ENCODE data around the gene PARN.
"Not testable (repeated sequence)": the region's sequence is repeated elsewhere in the genome, so short reads cannot be mapped to it uniquely, and the experiment has no call there.

PARN gene

DNA sequence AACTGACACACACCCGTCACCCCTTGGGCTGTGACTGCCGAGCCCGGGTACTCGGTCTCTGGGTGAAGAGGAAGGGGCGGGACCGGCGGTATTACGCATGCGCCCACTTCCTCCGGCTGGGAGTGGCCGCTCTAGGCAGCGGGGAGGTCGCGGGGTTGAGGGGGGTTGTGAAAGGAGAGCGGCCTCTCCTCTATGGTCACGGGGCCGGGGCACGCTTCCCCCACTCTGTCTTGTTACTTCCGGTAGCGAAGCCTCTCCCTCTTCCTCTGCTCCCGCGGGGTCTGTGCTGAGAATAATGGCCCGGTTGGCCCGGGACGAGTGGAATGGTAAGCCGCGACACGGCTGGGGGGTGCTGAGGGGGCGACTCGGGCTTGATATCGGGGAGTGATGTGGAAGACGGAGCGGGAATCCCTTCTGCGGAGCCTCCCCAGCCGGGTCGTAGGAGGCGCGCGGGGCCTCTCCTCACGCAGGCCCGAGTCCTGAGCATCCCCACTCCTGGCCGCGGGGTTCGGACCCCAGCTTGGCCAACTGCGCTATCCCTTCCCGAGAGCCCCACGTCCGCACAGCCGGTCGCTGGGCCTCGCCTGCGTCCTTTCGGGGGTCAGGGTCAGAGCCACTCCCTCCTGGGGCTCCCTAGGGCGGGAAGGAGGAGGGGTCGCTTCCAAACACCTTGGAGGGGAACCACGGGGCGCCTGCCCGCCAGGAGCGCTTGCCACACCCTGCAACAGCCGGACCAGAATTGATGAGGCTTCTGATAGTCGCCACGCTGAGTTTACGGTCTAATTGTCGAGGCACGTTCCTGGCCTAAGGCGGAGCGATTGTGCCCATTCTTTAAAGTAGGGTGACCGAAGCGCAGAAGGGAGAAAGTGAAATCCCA lies 2.9 kb upstream of the PARN start, which contains the start of gene BFAR:
BFAR (plus strand) TSS at position 259 of the 877 bp plus-strand sequence. CDS start 11,396 bp downstream, outside the sequence.
- peak; percentile 85 for ATAC-seq
- DNase-seq = peak; percentile 99

DNA sequence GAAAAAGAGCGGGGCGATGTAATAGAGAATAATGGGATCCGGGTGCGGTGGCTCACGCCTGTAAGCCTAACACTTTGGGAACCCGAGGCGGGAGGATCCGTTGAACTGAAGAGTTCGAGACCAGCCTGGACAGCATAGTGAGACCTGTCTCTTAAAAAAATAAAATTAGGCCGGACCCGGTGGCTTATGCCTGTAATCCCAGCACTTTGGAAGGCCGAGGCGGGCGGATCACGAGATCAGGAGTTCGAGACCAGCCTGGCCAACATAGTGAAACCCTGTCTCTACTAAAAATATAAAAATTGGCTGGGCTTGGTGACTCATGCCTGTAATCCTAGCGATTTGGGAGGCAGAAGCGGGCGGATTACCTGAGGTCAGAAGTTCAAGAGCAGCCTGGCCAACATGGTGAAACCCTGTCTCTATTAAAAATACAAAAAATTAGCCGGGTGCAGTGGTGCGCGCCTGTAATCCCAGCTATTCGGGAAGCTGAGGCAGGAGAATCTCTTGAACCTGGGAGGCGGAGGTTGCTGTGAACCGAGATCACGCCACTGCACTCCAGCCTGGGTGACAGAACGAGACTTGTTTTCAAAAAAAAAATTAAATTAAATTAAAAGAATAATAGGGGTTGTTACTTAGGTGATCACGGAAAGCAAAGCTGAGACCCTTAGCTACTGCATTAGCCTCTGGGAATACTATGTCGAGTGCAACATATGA lies 715 bp upstream of the PARN start:
- DNase-seq = not testable (repeated sequence)

DNA sequence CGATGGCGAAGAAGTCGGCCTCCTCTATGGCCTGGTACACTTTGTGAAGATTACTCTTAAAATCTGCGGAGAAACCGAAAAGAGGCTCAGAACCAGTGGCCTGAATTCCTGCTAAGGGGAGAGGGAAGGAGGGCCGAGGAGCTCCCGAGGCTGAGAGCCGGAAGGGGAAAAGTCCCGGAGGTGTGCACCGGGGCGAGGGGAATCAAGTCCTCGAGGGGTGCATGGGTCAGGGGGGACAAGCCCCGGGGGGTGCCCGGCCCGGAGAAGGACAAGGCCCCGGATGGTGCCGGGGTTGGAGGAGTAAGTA lies 495 bp downstream of the PARN start:
- ATAC-seq (peak; percentile 2), DNase-seq (no peak)

More for the DNA sequence above, 715 bp upstream of the PARN start:
- ATAC-seq = not testable (repeated sequence)

DNA sequence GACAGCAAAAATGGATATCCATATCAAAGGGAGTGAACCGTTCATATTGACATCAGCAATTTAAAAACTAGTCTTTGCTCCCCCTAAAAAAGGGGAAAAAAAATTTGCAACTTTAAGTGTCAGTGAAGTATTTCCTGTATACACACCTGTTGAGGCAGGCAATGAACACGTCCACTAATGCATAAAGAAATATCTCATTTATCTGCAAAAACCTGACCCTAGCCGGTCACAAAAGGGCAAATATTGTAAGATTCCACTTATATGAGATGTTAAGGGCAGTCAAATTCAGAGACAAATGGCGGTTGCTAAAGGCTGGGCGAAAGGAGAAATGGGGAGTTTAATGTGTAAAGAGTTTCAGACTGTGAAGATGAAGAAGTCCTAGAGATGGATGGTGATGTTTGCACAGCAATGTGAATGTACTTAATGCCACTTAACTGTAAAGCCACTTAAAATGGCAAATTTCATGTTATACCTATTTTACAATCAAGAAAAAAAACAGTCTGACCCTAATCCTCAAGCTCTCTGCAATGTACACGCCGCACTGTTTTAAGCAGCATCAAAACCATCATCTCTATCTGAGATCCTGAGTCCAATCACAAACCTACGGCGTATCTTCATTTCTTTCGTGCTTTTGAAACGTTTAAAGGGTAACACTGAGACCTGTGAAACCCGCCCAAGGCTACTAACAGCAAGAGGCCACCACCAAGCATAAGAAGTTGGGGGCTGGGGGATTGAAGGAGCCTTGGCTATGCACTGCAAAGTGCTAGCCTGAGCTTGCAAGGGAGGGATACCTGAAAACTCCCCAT lies 1.1 kb downstream of the PARN start:
- no peak for ATAC-seq
- peak; percentile 25 for DNase-seq

DNA sequence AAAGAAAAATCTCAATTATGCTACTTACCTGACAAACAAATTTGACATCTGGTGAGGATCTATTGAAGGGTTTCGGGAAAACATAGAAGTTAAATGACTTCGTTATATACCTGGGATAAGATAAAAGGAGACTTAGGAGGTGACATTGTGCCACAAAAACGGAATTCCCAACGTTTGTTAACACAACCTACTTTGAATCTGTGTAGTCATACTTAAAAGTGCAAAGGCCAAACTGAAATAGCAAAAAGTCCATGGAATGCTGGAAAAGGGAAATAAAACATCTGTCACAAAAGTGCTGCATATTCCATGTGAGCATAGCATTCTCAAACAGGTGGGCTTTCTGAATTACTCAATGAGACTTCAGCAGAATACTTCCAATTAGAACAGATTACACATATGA lies 3.0 kb downstream of the PARN start:
- DNase-seq = no peak
- ATAC-seq = no peak

DNA sequence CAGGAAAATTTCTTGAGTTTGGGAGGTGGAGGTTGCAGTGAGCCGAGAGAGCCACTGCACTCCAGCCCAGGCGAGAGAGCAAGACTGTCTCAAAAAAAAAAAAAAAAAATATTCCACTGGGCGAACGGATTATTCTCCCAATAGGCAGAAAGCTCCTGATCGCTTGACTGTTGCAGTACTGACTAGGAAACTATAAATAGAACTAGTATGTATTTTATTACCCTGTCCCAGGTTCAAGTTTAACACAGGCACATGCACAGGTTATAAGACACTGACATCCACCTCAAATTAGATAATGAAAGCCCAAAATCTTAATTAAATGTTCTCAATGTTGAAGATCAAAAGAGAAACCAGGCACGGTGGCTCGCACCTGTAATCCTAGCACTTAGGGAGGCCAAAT lies 11.5 kb downstream of the PARN start:
- no peak for ATAC-seq
- no peak for DNase-seq

DNA sequence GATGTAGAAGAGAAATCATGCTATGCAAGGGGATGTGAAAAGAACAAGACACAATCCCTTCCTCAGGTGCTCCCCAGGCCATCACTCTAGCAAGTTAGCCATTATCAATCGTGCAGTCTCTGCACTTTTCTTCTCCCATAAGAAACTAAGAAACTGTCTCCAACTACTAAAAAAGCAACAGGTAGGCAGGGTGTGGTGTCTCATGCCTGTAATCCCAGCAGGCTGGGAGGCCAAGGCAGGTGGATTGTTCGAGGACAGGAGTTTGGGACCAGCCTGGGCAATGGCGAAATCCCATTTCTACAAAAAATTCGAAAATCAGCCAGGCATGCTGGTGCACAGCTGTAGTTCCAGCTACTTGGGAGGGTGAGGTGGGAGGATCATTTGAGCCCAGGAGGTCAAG lies 13.8 kb downstream of the PARN start:
- ATAC-seq (no peak), DNase-seq (no peak)

DNA sequence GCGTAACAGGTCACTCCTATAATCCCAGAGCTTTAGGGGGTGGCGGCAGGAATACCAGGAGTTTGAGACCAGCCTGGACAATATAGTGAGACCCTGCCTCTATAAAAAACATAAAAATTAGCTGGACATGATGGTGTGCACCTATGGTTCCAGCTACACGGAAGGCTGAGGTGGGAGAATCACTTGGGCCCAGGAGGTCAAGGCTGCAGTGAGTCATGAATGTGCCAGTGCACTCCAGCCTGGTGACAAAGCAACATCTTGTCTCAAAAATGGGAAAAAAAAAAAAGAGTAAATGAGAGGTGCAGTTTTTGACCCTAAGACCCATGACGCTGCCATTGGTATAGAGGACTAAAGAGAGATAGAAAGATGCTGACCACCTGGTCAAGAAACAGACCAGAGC lies 16.1 kb downstream of the PARN start:
- ATAC-seq = no peak

DNA sequence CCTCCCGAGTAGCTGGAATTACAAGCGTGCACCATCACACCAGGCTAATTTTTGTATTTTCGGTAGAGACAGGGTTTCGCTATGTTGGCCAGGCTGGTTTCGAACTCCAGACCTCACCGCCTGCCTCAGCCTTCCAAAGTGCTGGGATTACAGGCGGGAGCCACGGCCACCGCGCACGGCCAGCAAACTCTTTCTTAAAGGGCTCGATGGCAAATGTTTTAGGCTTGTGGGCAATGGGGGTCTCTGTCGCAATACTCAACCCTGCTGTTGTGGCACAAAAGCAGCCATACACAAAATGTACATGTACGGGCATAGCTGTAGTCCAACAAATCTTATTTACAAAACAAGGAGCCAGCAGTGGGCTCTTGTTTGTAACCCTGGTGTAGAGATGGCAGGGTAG lies 18.4 kb downstream of the PARN start:
- no peak for DNase-seq
- no peak for ATAC-seq

More for the DNA sequence above, 16.1 kb downstream of the PARN start:
- no peak for DNase-seq

DNA sequence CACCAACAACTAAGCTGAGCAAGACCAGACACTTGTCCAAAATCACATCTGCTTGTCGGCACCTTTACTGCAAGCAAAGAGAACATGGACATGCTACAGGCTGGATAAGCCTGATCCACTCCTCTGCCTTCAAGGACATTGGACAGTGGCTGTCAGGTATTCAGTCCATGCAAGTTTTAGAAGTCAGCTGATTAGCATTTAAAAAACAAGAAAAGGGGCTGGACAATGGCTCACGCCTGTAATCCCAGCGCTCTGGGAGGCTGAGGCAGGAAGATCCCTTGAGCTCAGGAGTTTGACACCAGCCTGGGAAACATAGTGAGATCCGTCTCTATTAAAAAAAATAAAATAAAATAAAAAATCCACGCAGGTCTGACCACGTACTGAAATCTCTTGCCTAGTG lies 20.3 kb downstream of the PARN start:
- ATAC-seq (no peak), DNase-seq (no peak)

DNA sequence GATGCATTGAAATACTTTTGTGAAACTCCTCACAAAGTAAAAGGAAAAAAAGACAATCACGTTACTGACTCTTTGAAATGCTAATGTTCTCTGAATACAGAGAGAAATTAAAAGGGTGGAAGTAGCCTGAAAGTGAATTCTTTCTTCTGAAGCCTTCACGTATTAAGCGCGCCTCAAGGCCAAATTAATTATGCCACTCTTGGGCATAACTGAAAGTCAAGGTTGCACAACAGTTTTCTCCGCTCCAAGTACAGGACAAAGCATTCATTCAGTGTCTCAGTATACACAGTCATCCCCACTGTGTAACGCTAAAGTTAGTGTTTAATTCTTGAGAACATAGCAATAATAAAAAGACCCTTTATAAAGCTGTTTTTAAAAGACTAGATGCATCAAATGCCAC lies 21.5 kb downstream of the PARN start:
- no peak for ATAC-seq
- DNase-seq = no peak

DNA sequence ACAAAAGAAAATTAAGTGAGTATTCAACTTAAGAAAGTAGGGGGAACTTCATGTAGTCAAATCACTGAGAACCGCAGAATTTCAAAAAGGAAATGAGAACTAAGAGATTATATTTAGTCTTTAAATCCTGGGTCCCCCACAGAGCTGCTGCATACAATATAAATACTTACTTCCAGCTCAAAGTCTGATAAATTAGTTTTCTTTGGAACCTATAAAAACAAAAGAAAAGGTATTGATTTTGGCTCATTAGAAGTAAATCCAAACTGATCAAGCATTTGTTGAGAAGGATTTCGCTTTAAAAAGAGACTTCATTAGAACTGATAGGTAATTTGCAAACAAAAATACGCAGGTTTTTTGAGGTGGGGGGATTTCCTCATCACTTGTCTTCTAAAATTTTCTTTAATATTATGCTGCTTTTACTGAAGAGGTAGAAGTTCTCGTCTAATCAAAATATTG lies 21.9 kb downstream of the PARN start:
- ATAC-seq = no peak
- DNase-seq = no peak

DNA sequence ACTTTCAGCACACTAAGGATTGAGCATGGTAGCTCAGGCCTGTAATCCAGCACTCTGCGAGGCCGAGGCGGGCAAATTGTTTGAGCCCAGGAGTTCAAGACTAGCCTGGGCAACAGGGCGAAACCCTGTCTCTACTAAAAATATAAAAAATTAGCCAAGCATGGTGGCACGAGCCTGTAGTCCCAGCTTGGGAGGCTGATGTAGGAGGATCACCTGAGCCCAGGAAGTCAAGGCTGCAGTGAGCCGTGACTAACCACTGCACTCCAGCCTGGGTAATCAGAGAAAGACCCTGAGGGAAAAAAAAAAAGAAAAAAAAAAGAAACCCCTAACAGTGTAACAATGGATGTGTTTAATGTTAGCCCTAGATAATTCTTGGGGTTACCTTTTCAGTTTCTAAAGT lies 24.0 kb downstream of the PARN start:
- no peak for ATAC-seq
- DNase-seq = no peak

DNA sequence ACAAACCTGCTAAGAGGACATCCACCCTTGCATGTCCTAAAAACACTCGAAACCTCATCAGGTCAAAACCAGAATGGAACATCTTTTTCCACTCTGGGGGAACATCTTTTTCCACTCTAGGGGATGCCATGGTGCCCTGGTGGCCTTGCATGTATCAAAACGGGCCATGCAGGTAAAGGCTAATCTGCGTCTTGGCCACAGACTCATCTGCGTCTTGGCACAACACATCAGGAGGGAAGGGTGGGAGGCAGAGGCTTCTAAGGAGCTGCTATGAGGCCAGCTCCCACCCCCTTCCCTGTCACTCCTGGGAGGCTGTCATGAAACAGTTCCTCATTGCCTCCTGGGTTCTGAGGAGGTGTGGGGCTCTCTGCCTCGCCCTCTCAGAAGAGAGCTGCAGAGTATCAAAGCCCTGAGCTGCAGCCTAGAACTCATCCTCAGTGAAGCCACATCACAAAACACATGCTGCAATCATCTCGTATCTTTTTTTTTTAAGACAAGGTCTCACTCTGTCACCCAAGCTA lies 27.6 kb downstream of the PARN start:
- ATAC-seq (no peak), DNase-seq (no peak)

DNA sequence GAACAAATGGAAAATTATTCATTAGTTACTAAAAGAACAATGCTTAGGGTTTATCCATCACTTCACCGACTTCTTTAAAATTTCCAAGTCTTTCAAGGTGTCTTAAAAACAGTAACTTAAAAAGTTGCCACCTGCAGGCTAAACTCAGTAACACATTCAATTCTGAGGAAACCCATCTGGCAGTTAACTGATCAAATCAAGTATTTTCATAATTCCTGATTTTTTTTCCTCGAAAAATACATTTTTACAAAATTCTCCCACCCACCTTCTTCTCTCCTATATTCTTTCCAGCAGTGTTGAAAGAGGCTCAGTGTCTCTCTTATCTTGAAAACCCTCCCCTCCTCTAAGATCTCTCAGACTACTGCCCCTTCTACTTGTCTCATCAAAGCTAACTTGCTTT lies 29.9 kb downstream of the PARN start:
- ATAC-seq (no peak), DNase-seq (no peak)

DNA sequence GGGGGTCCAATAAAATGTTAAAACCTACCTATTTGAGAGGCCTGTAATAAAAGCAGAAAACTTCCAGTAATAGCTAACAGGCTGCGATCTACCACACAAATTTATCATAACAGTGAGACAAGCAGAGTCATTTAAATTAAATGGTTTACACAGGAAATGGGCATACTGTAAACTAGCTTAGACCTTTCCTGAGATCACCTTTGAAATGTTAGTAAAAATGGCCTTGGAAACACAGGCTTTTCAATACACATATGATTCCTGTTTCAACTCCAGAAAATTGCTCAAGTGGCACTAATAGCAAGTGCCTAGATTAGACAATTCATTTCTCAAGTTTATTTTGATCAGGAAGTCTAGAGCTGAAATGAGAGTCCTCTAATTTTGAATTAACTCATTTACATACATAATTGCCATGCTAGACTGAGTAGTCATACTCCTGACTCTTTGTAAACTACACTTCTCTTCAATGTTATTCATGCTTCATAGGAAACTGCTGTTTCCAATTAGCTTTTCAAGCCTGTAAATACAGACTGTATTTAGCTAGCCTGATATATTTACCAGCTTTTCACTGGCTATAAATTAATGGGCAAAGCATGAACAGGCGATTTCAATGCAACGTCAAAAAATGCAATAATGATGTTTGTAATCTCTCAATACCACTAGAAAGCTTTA lies 43.3 kb downstream of the PARN start:
- no peak for ATAC-seq

DNA sequence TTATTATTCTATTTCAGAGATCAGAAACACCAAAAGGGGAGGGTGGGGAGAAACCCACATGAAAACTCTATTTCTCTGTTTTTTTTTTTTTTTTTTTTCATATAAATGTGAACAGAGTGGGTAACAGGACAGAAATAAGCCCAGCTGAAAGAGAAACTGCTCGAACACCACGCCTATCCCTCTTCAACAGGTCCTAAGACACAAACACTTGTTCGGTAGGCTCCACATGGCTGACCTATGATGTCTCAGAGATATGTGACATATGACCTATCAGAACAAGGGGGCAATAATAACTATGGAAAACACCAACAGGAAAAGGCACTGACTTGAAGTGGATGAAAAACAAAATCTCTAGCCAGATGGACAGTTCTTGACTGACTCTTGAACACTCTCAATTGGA lies 44.8 kb downstream of the PARN start:
- ATAC-seq (no peak), DNase-seq (no peak)

More for the DNA sequence above, 43.3 kb downstream of the PARN start:
- no peak for DNase-seq

DNA sequence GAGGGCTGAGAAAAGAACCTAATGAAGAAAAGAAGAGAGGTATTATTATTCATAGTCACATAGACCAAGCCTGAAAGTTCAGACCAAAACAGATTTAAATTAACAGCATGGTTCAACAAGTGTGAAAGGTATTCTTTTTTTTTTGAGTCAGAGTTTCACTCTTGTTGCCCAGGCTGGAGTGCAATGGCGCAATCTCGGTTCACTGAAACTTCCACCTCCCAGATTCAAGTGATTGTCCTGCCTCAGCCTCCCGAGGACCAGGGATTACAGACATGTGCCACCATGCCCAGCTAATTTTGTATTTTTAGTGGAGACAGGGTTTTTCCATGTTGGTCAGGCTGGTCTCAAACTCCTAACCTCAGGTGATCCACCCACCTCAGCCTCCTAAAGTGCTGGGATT lies 49.1 kb downstream of the PARN start:
- DNase-seq, ATAC-seq: not testable (repeated sequence)

DNA sequence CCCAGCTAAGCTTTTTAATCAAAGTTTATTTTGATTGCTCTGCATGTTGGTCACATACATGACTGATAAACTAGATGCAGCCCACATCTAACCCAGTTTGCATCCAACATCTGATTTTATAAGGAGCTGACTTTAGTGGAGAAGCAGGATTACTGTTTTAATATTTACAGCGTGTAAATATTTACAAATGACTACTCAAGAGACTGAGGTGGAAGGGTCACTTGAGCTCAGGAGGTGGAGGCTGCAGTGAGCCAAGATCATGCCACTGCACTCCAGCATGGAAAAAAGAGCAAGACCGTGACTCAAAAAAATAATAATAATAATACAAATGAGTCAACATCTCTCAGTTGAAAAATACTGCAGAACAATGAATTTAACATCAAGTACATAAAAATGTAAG lies 50.8 kb downstream of the PARN start:
- no peak for ATAC-seq
- no peak for DNase-seq

DNA sequence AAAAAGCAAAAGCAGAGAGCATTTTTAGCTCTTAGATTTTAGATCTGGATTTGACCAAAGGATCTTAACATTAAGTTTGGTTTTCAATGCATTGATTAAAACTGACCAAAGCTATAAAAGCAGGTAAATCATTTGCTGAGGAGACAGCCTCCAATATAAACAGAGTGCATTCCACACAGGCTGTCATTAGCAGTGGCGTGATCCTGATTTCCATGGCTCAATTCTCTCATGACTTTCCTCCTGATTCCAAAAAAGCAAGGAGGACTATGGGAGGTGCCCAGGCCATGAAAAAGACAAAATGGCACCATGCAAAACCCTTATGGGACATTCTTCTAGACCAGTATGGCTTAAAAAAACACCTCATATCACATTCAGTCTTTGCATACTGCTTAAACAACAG lies 53.5 kb downstream of the PARN start:
- ATAC-seq = no peak
- no peak for DNase-seq

DNA sequence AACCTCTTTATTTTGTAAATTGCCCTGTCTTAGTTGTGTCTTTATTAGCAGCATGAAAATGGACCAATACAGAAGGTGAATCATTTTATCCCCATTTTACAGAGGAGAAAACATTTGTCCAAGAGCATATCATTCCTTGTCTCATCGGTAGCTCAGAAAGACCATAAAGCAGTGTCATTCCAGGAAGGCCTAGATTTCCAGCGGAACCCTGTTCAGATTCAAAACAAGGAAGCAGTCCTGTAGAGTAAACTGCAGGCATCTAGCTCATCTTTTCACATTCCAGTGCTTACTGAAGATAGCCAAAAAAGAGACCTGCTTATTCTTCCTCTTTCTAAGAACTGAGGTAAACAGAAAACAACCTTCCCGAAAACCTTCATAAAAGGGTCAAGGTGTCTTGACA lies 54.0 kb downstream of the PARN start:
- ATAC-seq (no peak), DNase-seq (no peak)
